Activated CD4-positive, alpha-beta T cell treated with anti-CD3 and anti-CD28 coated beads for 24 hours (primary cell): ENCODE measurements around the gene YIF1A.
"Not testable (repeated sequence)": the region's sequence is repeated elsewhere in the genome, so short reads cannot be mapped to it uniquely, and the experiment has no call there.

Experiments used
- DNase-seq, 2 donors: peaks; one replicate each; pipeline ENCODE4 v3.0.0-alpha.2; 2020; ENCODE audit warnings: low read depth in 2 of 2

The YIF1A gene

GRCh38 chr11:66311965-66312548 lies 23.1 kb upstream of the YIF1A start:
- peak; percentile 85 to 92 for DNase-seq

GRCh38 chr11:66311470-66311964 lies 22.6 kb upstream of the YIF1A start:
- no peak for DNase-seq

GRCh38 chr11:66310803-66311440 lies 22.0 kb upstream of the YIF1A start:
- not testable (repeated sequence) for DNase-seq

- DNase-seq: no peak
Observed at GRCh38 chr11:66310324-66310723, 21.4 kb upstream of the YIF1A start.

GRCh38 chr11:66309475-66309874 lies 20.5 kb upstream of the YIF1A start:
- DNase-seq: no peak

GRCh38 chr11:66302656-66303055 lies 13.7 kb upstream of the YIF1A start:
- no peak for DNase-seq

- no peak for DNase-seq
Observed at GRCh38 chr11:66299186-66299585, 10.2 kb upstream of the YIF1A start.

GRCh38 chr11:66297610-66298009 lies 8.7 kb upstream of the YIF1A start:
- no peak for DNase-seq

GRCh38 chr11:66294626-66295620 lies 6.0 kb upstream of the YIF1A start:
- no peak for DNase-seq

GRCh38 chr11:66293777-66294625 lies 5.1 kb upstream of the YIF1A start:
- DNase-seq: no peak

GRCh38 chr11:66293352-66293751 lies 4.4 kb upstream of the YIF1A start:
- DNase-seq: no peak

GRCh38 chr11:66292543-66293332 lies 3.8 kb upstream of the YIF1A start:
- DNase-seq: no peak

- DNase-seq: no peak
Observed at GRCh38 chr11:66291706-66292542, 3.0 kb upstream of the YIF1A start, which contains the start of gene TMEM151A. Gene TMEM151A, plus strand, starts transcription at chr11:66291894. Its CDS starts 120 bp downstream, at chr11:66292014.

GRCh38 chr11:66291303-66291705 lies 2.4 kb upstream of the YIF1A start:
- DNase-seq: no peak

GRCh38 chr11:66290330-66290621 lies 1.3 kb upstream of the YIF1A start:
- no peak for DNase-seq

GRCh38 chr11:66289548-66290329 lies 796 bp upstream of the YIF1A start:
- peak; percentile 70 to 76 for DNase-seq

- no peak for DNase-seq
Observed at GRCh38 chr11:66287889-66288670, 863 bp downstream of the YIF1A start.

GRCh38 chr11:66287211-66287888 lies 1.6 kb downstream of the YIF1A start:
- no peak for DNase-seq
